ENCODE measurements around the gene ICA1L. TPM values are rescaled to one million over a fixed set of nuclear protein-coding genes. Genes with fewer than 3 reads are reported as not detected.

ICA1L gene
- polyA plus RNA-seq, 1 of the 3 experiments (the other 2 are of a cell fraction): 3.7 TPM

- Histone ChIP-seq H3K36me3 (replicated peaks in 1 of 2; ENCODE audit: control insufficient read depth in 1 of 2, insufficient read depth in 2 of 2, low read length in 1 of 2) (no peaks in the 10 kb centered on the region), H4K20me1 (ENCODE audit: insufficient read depth) (no peaks in the 10 kb centered on the region), H3K4me3 (ENCODE audit: low read depth in 2 of 2, low read length in 1 of 2) (no peak overlapping the region), H3K79me2 (ENCODE audit: insufficient read depth) (no peaks in the 10 kb centered on the region), H3F3A (replicated peaks; ENCODE audit: insufficient read depth) (no peaks in the 10 kb centered on the region), H3K27ac (ENCODE audit: low read depth in 2 of 2, low read length in 1 of 2) (no peak overlapping the region), H3K4me1 (ENCODE audit: control insufficient read depth in 1 of 2, insufficient read depth in 2 of 2, low read depth in 1 of 2, low read length in 1 of 2) (peaks cover 0 to 5% of the 10 kb centered on the region in 2 experiments; a peak in 2 of 4 replicates), H3K9me3 (0 out of 2 replicates have a peak, but pooled peaks cover 6% of the 10 kb centered on the region), H3K27me3 (ENCODE audit: insufficient read depth) (no peaks in the 10 kb centered on the region), H3K9ac (no peak overlapping the region), H3K9me2 (no peaks in the 10 kb centered on the region), H3K4me2 (no peak overlapping the region), H2AFZ (ENCODE audit: low read depth) (no peak overlapping the region)
- CTCF ChIA-PET: interaction anchor here (0.6 kb wide), 1 partner anchor 309 kb away, joined by 3 read pairs; no protein-coding TSS in a partner anchor
- no peak for DNase-seq
- TF ChIP-seq ZBTB33 (IDR thresholded peaks at IDR 0.05; ENCODE audit: borderline replicate concordance, low read depth): no peak
- POLR2A ChIA-PET: no interaction called here
These were observed 28.9 kb downstream of the ICA1L start for GRCh38 chr2:202842690-202843089.

- no peak overlapping the region for H3K27ac ChIP-seq (ENCODE audit: low read depth in 2 of 2, low read length in 1 of 2)
- H3K27me3 ChIP-seq (ENCODE audit: insufficient read depth): no peaks in the 10 kb centered on the region
- no peaks in the 10 kb centered on the region for H3K79me2 ChIP-seq (ENCODE audit: insufficient read depth)
- no peak overlapping the region for H3K4me2 ChIP-seq
- H3K9ac ChIP-seq: no peak overlapping the region
- no peaks in the 10 kb centered on the region for H3K4me1 ChIP-seq (ENCODE audit: control insufficient read depth in 1 of 2, insufficient read depth in 2 of 2, low read depth in 1 of 2, low read length in 1 of 2)
- 0 out of 2 replicates have a peak, but pooled peaks cover 6% of the 10 kb centered on the region for H3K9me3 ChIP-seq
- WGBS (ENCODE audit: low lambda C conversion rate): 87% methylated on average over 10 of the region's 11 CpGs
- H2AFZ ChIP-seq (ENCODE audit: low read depth): no peak overlapping the region
- ChIA-PET POLR2A (no interaction called here), CTCF (no interaction called here)
- H3K4me3 ChIP-seq (ENCODE audit: low read depth in 2 of 2, low read length in 1 of 2): no peak overlapping the region
- H3F3A ChIP-seq (replicated peaks; ENCODE audit: insufficient read depth): no peaks in the 10 kb centered on the region
- DNase-seq: no peak
- H4K20me1 ChIP-seq (ENCODE audit: insufficient read depth): no peaks in the 10 kb centered on the region
- H3K36me3 ChIP-seq (replicated peaks in 1 of 2; ENCODE audit: control insufficient read depth in 1 of 2, insufficient read depth in 2 of 2, low read length in 1 of 2): no peaks in the 10 kb centered on the region
- no peaks in the 10 kb centered on the region for H3K9me2 ChIP-seq
- no peak for TF ChIP-seq EP300 (IDR thresholded peaks at IDR 0.05; ENCODE audit: borderline replicate concordance in 1 of 2, low read depth in 1 of 2, low read length in 1 of 2)
- TF ChIP-seq RCOR1 (IDR thresholded peaks at IDR 0.05; ENCODE audit: low read length): no peak
- TF ChIP-seq FOXJ3 (CRISPR knock-in tag; IDR thresholded peaks at IDR 0.05): no peak
- TF ChIP-seq PBX3 (IDR thresholded peaks at IDR 0.05): no peak
- TF ChIP-seq, protein P1, sequence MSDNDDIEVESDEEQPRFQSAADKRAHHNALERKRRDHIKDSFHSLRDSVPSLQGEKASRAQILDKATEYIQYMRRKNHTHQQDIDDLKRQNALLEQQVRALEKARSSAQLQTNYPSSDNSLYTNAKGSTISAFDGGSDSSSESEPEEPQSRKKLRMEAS (IDR thresholded peaks at IDR 0.05; ENCODE audit: low read depth): no peak
- no peak for TF ChIP-seq ELF1 (IDR thresholded peaks at IDR 0.05)
These were observed 30.3 kb downstream of the ICA1L start for GRCh38 chr2:202841090-202841867.
